Stimulated activated effector memory CD8-positive, alpha-beta T cell treated with anti-CD3 and anti-CD28 coated beads, Interleukin-12 subunit alpha, Interleukin-12 subunit beta, amount 100 ng/mL, for 72 hours (primary cell): ENCODE results near the gene SMYD3.

Source experiments
- ATAC-seq: fragments of 150-1000 bp; cut with Tn5 transposase; 2 replicates; pipeline ENCODE4 v1.10.0; 2021
- DNase-seq, 2 donors: peaks; one replicate each; pipeline ENCODE4 v3.0.0; 2021 to 2022; ENCODE audit warnings: low spot score in 2 of 2
- H3K27ac Mint-ChIP-seq: one replicate; pipeline ENCODE4 v1.8.0; 2022; ENCODE audit warnings: mild to moderate bottlenecking, mixed read lengths
- H3K36me3 Mint-ChIP-seq: one replicate; pipeline ENCODE4 v1.8.0; 2022; ENCODE audit warnings: mild to moderate bottlenecking, mixed read lengths
- H3K4me1 Mint-ChIP-seq: one replicate; pipeline ENCODE4 v1.8.0; 2022; ENCODE audit warnings: mixed read lengths
- H3K4me3 Mint-ChIP-seq: one replicate; pipeline ENCODE4 v1.8.0; 2022; ENCODE audit warnings: mild to moderate bottlenecking, mixed read lengths
- H3K9me3 Mint-ChIP-seq: one replicate; pipeline ENCODE4 v1.8.0; 2022; ENCODE audit warnings: mixed read lengths

The SMYD3 gene

GRCh38 chr1:246425139-246425794 lies 81.8 kb downstream of the SMYD3 start:
- Mint-ChIP-seq H3K36me3 (peaks cover 4% of the 10 kb centered on the region), H3K9me3 (no peaks in the 10 kb centered on the region), H3K4me1 (peaks cover 23% of the 10 kb centered on the region), H3K27ac (no peak overlapping the region), H3K4me3 (no peak overlapping the region)
- DNase-seq (no peak), ATAC-seq (no peak)

- Mint-ChIP-seq H3K27ac (no peak overlapping the region), H3K9me3 (no peaks in the 10 kb centered on the region), H3K36me3 (peaks cover 8% of the 10 kb centered on the region), H3K4me1 (peaks cover 16% of the 10 kb centered on the region), H3K4me3 (no peak overlapping the region)
- ATAC-seq, result no peak
- DNase-seq, result no peak
Observed at GRCh38 chr1:246420300-246420699, 86.8 kb downstream of the SMYD3 start.

GRCh38 chr1:246418565-246419312 lies 88.3 kb downstream of the SMYD3 start:
- Mint-ChIP-seq H3K9me3 (no peaks in the 10 kb centered on the region), H3K4me1 (peaks cover 12% of the 10 kb centered on the region), H3K36me3 (peaks cover 8% of the 10 kb centered on the region), H3K4me3 (no peak overlapping the region), H3K27ac (no peak overlapping the region)
- DNase-seq (no peak), ATAC-seq (no peak)

- peaks cover 12% of the 10 kb centered on the region for H3K4me1 Mint-ChIP-seq
- peaks cover 7% of the 10 kb centered on the region for H3K36me3 Mint-ChIP-seq
- ATAC-seq, result no peak
- H3K4me3 Mint-ChIP-seq, result no peak overlapping the region
- H3K9me3 Mint-ChIP-seq, result no peaks in the 10 kb centered on the region
- DNase-seq, result no peak
- no peak overlapping the region for H3K27ac Mint-ChIP-seq
Observed at GRCh38 chr1:246417813-246418564, 89.1 kb downstream of the SMYD3 start.

- H3K4me1 Mint-ChIP-seq, result peaks cover 12% of the 10 kb centered on the region
- no peak overlapping the region for H3K27ac Mint-ChIP-seq
- DNase-seq, result no peak
- ATAC-seq, result peak; percentile 57
- H3K9me3 Mint-ChIP-seq, result no peaks in the 10 kb centered on the region
- H3K36me3 Mint-ChIP-seq, result peaks cover 4% of the 10 kb centered on the region
- no peak overlapping the region for H3K4me3 Mint-ChIP-seq
Observed at GRCh38 chr1:246417152-246417812, 89.8 kb downstream of the SMYD3 start.

- peaks cover 4% of the 10 kb centered on the region for H3K36me3 Mint-ChIP-seq
- ATAC-seq (no peak), DNase-seq (no peak)
- no peak overlapping the region for H3K27ac Mint-ChIP-seq
- H3K4me1 Mint-ChIP-seq, result peaks cover 12% of the 10 kb centered on the region
- no peak overlapping the region for H3K4me3 Mint-ChIP-seq
- peaks cover 5% of the 10 kb centered on the region for H3K9me3 Mint-ChIP-seq
Observed at GRCh38 chr1:246416261-246416660, 90.8 kb downstream of the SMYD3 start.

- no peak overlapping the region for H3K4me3 Mint-ChIP-seq
- DNase-seq (no peak), ATAC-seq (no peak)
- peaks cover 12% of the 10 kb centered on the region for H3K4me1 Mint-ChIP-seq
- H3K36me3 Mint-ChIP-seq, result peaks cover 4% of the 10 kb centered on the region
- H3K27ac Mint-ChIP-seq, result no peak overlapping the region
- peaks cover 5% of the 10 kb centered on the region for H3K9me3 Mint-ChIP-seq
Observed at GRCh38 chr1:246415028-246415427, 92.1 kb downstream of the SMYD3 start.

GRCh38 chr1:246413430-246413829 lies 93.6 kb downstream of the SMYD3 start:
- Mint-ChIP-seq H3K4me1 (peaks cover 12% of the 10 kb centered on the region), H3K36me3 (no peaks in the 10 kb centered on the region), H3K9me3 (peaks cover 5% of the 10 kb centered on the region), H3K4me3 (no peak overlapping the region), H3K27ac (no peak overlapping the region)
- no peak for DNase-seq
- ATAC-seq, result no peak

- DNase-seq (no peak), ATAC-seq (no peak)
- no peaks in the 10 kb centered on the region for H3K4me1 Mint-ChIP-seq
- no peak overlapping the region for H3K4me3 Mint-ChIP-seq
- no peak overlapping the region for H3K27ac Mint-ChIP-seq
- no peaks in the 10 kb centered on the region for H3K9me3 Mint-ChIP-seq
- H3K36me3 Mint-ChIP-seq, result no peaks in the 10 kb centered on the region
Observed at GRCh38 chr1:246404078-246404477, 103.0 kb downstream of the SMYD3 start.

- H3K36me3 Mint-ChIP-seq, result no peaks in the 10 kb centered on the region
- peaks cover 5% of the 10 kb centered on the region for H3K4me1 Mint-ChIP-seq
- no peak overlapping the region for H3K4me3 Mint-ChIP-seq
- H3K9me3 Mint-ChIP-seq, result no peaks in the 10 kb centered on the region
- DNase-seq (no peak), ATAC-seq (no peak)
- no peak overlapping the region for H3K27ac Mint-ChIP-seq
Observed at GRCh38 chr1:246398126-246398813, 108.8 kb downstream of the SMYD3 start.

- Mint-ChIP-seq H3K9me3 (peaks cover under 1% of the 10 kb centered on the region), H3K36me3 (no peaks in the 10 kb centered on the region), H3K4me1 (peaks cover 5% of the 10 kb centered on the region), H3K4me3 (no peak overlapping the region), H3K27ac (no peak overlapping the region)
- no peak for ATAC-seq
- DNase-seq, result no peak
Observed at GRCh38 chr1:246397046-246397445, 110.0 kb downstream of the SMYD3 start.

GRCh38 chr1:246396322-246396721 lies 110.8 kb downstream of the SMYD3 start:
- H3K4me1 Mint-ChIP-seq, result peaks cover 5% of the 10 kb centered on the region
- ATAC-seq (no peak), DNase-seq (no peak)
- no peak overlapping the region for H3K27ac Mint-ChIP-seq
- H3K4me3 Mint-ChIP-seq, result no peak overlapping the region
- H3K36me3 Mint-ChIP-seq, result no peaks in the 10 kb centered on the region
- peaks cover 8% of the 10 kb centered on the region for H3K9me3 Mint-ChIP-seq

GRCh38 chr1:246394121-246394520 lies 113.0 kb downstream of the SMYD3 start:
- Mint-ChIP-seq H3K9me3 (peaks cover 15% of the 10 kb centered on the region), H3K4me1 (peaks cover 5% of the 10 kb centered on the region), H3K4me3 (no peak overlapping the region), H3K27ac (no peak overlapping the region), H3K36me3 (no peaks in the 10 kb centered on the region)
- ATAC-seq (no peak), DNase-seq (no peak)

GRCh38 chr1:246390855-246391254 lies 116.2 kb downstream of the SMYD3 start:
- DNase-seq (no peak), ATAC-seq (no peak)
- H3K4me3 Mint-ChIP-seq, result no peak overlapping the region
- no peak overlapping the region for H3K27ac Mint-ChIP-seq
- H3K9me3 Mint-ChIP-seq, result peaks cover 15% of the 10 kb centered on the region
- H3K4me1 Mint-ChIP-seq, result no peaks in the 10 kb centered on the region
- H3K36me3 Mint-ChIP-seq, result no peaks in the 10 kb centered on the region

- Mint-ChIP-seq H3K9me3 (no peaks in the 10 kb centered on the region), H3K27ac (no peak overlapping the region), H3K4me3 (no peak overlapping the region), H3K4me1 (peaks cover 15% of the 10 kb centered on the region), H3K36me3 (no peaks in the 10 kb centered on the region)
- ATAC-seq (no peak), DNase-seq (no peak)
Observed at GRCh38 chr1:246384616-246385015, 122.5 kb downstream of the SMYD3 start.
